Measurements from ENCODE around the gene TRIO.

TRIO gene

GRCh38 chr5:14148890-14149671, 5.9 kb downstream of the TRIO start:
- DNase-seq: no peak

- no peak for DNase-seq
Measured at GRCh38 chr5:14149672-14150274, 6.6 kb downstream of the TRIO start.

GRCh38 chr5:14151416-14151815, 8.3 kb downstream of the TRIO start:
- DNase-seq: no peak

- DNase-seq: no peak
Measured at GRCh38 chr5:14153071-14153864, 10.1 kb downstream of the TRIO start.

GRCh38 chr5:14153932-14154731, 11.0 kb downstream of the TRIO start:
- DNase-seq: no peak

- DNase-seq: no peak
Measured at GRCh38 chr5:14155075-14155474, 11.9 kb downstream of the TRIO start.

- no peak for DNase-seq
Measured at GRCh38 chr5:14155739-14156138, 12.6 kb downstream of the TRIO start.

- no peak for DNase-seq
Measured at GRCh38 chr5:14156290-14156649, 13.1 kb downstream of the TRIO start.

- no peak for DNase-seq
Measured at GRCh38 chr5:14156650-14157492, 13.7 kb downstream of the TRIO start.

GRCh38 chr5:14157493-14157782, 14.3 kb downstream of the TRIO start:
- no peak for DNase-seq

GRCh38 chr5:14158890-14159666, 15.9 kb downstream of the TRIO start:
- DNase-seq: no peak

- DNase-seq: no peak
Measured at GRCh38 chr5:14161825-14162556, 18.8 kb downstream of the TRIO start.

GRCh38 chr5:14164164-14165163, 21.3 kb downstream of the TRIO start:
- DNase-seq: no peak

- no peak for DNase-seq
Measured at GRCh38 chr5:14165375-14166106, 22.4 kb downstream of the TRIO start.

GRCh38 chr5:14166437-14166836, 23.3 kb downstream of the TRIO start:
- DNase-seq: no peak

- DNase-seq: no peak
Measured at GRCh38 chr5:14167211-14167845, 24.2 kb downstream of the TRIO start.

- no peak for DNase-seq
Measured at GRCh38 chr5:14168144-14168792, 25.1 kb downstream of the TRIO start.

- no peak for DNase-seq
Measured at GRCh38 chr5:14168793-14169262, 25.7 kb downstream of the TRIO start.

All from SIG-M5 (cell line).